ENCODE measurements around the gene LRP1.

DNA sequence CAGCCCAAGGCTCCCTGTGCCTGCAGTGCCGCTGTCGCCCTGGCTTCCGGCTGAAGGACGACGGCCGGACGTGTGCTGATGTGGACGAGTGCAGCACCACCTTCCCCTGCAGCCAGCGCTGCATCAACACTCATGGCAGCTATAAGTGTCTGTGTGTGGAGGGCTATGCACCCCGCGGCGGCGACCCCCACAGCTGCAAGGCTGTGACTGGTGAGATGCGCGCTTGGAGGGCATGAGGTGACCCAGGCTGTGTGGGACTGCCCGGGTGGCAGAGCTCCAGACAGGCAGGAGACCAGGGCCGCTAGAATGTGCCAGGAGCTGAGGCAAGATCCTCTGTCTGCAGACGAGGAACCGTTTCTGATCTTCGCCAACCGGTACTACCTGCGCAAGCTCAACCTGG is 68.7 kb downstream of the LRP1 start:
- TF ChIP-seq, protein P1, sequence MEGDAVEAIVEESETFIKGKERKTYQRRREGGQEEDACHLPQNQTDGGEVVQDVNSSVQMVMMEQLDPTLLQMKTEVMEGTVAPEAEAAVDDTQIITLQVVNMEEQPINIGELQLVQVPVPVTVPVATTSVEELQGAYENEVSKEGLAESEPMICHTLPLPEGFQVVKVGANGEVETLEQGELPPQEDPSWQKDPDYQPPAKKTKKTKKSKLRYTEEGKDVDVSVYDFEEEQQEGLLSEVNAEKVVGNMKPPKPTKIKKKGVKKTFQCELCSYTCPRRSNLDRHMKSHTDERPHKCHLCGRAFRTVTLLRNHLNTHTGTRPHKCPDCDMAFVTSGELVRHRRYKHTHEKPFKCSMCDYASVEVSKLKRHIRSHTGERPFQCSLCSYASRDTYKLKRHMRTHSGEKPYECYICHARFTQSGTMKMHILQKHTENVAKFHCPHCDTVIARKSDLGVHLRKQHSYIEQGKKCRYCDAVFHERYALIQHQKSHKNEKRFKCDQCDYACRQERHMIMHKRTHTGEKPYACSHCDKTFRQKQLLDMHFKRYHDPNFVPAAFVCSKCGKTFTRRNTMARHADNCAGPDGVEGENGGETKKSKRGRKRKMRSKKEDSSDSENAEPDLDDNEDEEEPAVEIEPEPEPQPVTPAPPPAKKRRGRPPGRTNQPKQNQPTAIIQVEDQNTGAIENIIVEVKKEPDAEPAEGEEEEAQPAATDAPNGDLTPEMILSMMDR (IDR thresholded peaks at IDR 0.05; ENCODE audit: insufficient read depth, low read length), result no peak
- TF ChIP-seq GABPA (IDR thresholded peaks at IDR 0.05; ENCODE audit: low read depth) (no peak), POLR2AphosphoS5 (IDR thresholded peaks at IDR 0.05; ENCODE audit: low read depth) (no peak), SPI1 (IDR thresholded peaks at IDR 0.05; ENCODE audit: borderline replicate concordance, low read depth) (no peak)
- TF ChIP-seq, protein P2, sequence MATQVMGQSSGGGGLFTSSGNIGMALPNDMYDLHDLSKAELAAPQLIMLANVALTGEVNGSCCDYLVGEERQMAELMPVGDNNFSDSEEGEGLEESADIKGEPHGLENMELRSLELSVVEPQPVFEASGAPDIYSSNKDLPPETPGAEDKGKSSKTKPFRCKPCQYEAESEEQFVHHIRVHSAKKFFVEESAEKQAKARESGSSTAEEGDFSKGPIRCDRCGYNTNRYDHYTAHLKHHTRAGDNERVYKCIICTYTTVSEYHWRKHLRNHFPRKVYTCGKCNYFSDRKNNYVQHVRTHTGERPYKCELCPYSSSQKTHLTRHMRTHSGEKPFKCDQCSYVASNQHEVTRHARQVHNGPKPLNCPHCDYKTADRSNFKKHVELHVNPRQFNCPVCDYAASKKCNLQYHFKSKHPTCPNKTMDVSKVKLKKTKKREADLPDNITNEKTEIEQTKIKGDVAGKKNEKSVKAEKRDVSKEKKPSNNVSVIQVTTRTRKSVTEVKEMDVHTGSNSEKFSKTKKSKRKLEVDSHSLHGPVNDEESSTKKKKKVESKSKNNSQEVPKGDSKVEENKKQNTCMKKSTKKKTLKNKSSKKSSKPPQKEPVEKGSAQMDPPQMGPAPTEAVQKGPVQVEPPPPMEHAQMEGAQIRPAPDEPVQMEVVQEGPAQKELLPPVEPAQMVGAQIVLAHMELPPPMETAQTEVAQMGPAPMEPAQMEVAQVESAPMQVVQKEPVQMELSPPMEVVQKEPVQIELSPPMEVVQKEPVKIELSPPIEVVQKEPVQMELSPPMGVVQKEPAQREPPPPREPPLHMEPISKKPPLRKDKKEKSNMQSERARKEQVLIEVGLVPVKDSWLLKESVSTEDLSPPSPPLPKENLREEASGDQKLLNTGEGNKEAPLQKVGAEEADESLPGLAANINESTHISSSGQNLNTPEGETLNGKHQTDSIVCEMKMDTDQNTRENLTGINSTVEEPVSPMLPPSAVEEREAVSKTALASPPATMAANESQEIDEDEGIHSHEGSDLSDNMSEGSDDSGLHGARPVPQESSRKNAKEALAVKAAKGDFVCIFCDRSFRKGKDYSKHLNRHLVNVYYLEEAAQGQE (IDR thresholded peaks at IDR 0.05; ENCODE audit: insufficient replicate concordance, low read depth), result no peak
